Glutamatergic neuron (in vitro differentiated cells): Measurements from ENCODE around the gene KRTAP24-1. TPM values are rescaled to one million over a fixed set of nuclear protein-coding genes. Genes with fewer than 3 reads are reported as not detected.

Experiments
- DNase-seq: peaks from one replicate; pipeline ENCODE4 v3.0.0; 2022
- H3K27ac Mint-ChIP-seq: one replicate; pipeline ENCODE4 v1.8.0; 2020; ENCODE audit warnings: mild to moderate bottlenecking, mixed read lengths, inconsistent platforms; ENCODE audit not compliant: unreplicated experiment
- H3K27me3 Mint-ChIP-seq: one replicate; pipeline ENCODE4 v1.8.0; 2020; ENCODE audit warnings: mild to moderate bottlenecking, moderate library complexity, mixed read lengths, inconsistent platforms; ENCODE audit not compliant: unreplicated experiment
- H3K36me3 Mint-ChIP-seq: one replicate; pipeline ENCODE4 v1.8.0; 2020; ENCODE audit warnings: mild to moderate bottlenecking, mixed read lengths, inconsistent platforms; ENCODE audit not compliant: unreplicated experiment
- H3K4me1 Mint-ChIP-seq: one replicate; pipeline ENCODE4 v1.8.0; 2020; ENCODE audit warnings: mild to moderate bottlenecking, low read depth, mixed read lengths, inconsistent platforms; ENCODE audit not compliant: unreplicated experiment
- H3K4me3 Mint-ChIP-seq: one replicate; pipeline ENCODE4 v1.8.0; 2020; ENCODE audit warnings: mild to moderate bottlenecking, mixed read lengths, inconsistent platforms; ENCODE audit not compliant: unreplicated experiment
- H3K9me3 Mint-ChIP-seq: one replicate; pipeline ENCODE4 v1.8.0; 2020; ENCODE audit warnings: mild to moderate bottlenecking, moderate library complexity, mixed read lengths, inconsistent platforms; ENCODE audit not compliant: unreplicated experiment
- total RNA-seq: library from RNA; stranded (reverse); fragmentation: NEBNext Ultra II Directional; extraction: Animal tissue kit (Norgen Biotek cat#: 25700); gene quantifications from one replicate; pipeline ENCODE4 v1.2.1, GENCODE V29; 2021; ENCODE audit not compliant: unreplicated experiment
- TF ChIP-seq, protein P1 (sequence below): fragments of 200-600 bp; sonication (generic); IDR thresholded peaks from one replicate; pipeline ENCODE4 v1.5.0; 2021; ENCODE audit not compliant: partially characterized antibody, unreplicated experiment

The KRTAP24-1 gene
- total RNA-seq, 1 donor from 2014 or later = not detected

- no peak for DNase-seq
- H3K4me1 Mint-ChIP-seq = peaks cover 6% of the 10 kb centered on the region
- TF ChIP-seq, protein P1, sequence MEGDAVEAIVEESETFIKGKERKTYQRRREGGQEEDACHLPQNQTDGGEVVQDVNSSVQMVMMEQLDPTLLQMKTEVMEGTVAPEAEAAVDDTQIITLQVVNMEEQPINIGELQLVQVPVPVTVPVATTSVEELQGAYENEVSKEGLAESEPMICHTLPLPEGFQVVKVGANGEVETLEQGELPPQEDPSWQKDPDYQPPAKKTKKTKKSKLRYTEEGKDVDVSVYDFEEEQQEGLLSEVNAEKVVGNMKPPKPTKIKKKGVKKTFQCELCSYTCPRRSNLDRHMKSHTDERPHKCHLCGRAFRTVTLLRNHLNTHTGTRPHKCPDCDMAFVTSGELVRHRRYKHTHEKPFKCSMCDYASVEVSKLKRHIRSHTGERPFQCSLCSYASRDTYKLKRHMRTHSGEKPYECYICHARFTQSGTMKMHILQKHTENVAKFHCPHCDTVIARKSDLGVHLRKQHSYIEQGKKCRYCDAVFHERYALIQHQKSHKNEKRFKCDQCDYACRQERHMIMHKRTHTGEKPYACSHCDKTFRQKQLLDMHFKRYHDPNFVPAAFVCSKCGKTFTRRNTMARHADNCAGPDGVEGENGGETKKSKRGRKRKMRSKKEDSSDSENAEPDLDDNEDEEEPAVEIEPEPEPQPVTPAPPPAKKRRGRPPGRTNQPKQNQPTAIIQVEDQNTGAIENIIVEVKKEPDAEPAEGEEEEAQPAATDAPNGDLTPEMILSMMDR = no peak
- H3K4me3 Mint-ChIP-seq = no peak overlapping the region
- no peaks in the 10 kb centered on the region for H3K27me3 Mint-ChIP-seq
- H3K9me3 Mint-ChIP-seq = no peaks in the 10 kb centered on the region
- no peak overlapping the region for H3K27ac Mint-ChIP-seq
- H3K36me3 Mint-ChIP-seq = no peaks in the 10 kb centered on the region
These were observed 42.1 kb downstream of the KRTAP24-1 start for GRCh38 chr21:30240661-30241060.

DNA sequence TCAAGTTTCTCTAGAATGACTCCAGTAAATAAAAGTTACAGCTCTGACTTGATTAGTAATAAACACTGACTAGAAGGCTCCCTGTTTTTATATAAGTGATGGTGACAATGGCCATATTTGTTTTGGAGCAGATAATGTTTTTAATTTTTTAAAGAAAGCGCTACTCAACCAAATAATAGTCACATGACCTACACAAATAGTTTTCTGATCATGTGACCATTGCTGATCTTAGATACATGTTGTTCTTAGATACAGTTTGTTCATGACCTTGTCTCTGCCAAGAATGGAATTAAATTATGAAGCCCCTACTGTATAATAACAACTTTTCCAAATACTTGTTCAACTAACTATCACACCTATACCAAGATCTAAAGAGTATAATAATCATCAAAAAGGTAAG, 44.6 kb downstream of the KRTAP24-1 start:
- H3K27ac Mint-ChIP-seq = no peak overlapping the region
- no peaks in the 10 kb centered on the region for H3K9me3 Mint-ChIP-seq
- TF ChIP-seq, protein P1 = no peak
- DNase-seq = no peak
- H3K4me3 Mint-ChIP-seq = no peak overlapping the region
- peaks cover 22% of the 10 kb centered on the region for H3K4me1 Mint-ChIP-seq
- H3K27me3 Mint-ChIP-seq = no peaks in the 10 kb centered on the region
- no peaks in the 10 kb centered on the region for H3K36me3 Mint-ChIP-seq

DNA sequence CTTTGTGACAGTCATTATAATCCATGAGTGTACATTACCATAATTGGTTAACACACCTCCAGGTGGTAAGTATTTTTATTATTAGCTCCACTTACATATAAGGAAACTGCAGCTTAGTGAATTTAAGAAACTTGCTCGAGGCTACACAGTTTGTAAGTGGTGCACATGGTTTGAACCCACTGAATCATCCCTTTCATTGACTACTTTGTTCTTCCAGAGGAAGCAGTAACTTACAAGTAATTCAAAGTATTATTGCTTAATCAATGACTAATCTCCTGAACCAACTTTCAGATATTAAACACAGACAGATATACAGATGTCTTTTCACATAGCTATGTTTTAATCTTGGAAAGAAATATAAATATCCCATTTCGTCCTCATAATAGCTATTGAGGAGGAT, 48.1 kb downstream of the KRTAP24-1 start:
- DNase-seq = no peak
- no peaks in the 10 kb centered on the region for H3K36me3 Mint-ChIP-seq
- no peaks in the 10 kb centered on the region for H3K9me3 Mint-ChIP-seq
- no peak overlapping the region for H3K4me3 Mint-ChIP-seq
- TF ChIP-seq, protein P1 = no peak
- peaks cover 24% of the 10 kb centered on the region for H3K4me1 Mint-ChIP-seq
- no peaks in the 10 kb centered on the region for H3K27me3 Mint-ChIP-seq
- no peak overlapping the region for H3K27ac Mint-ChIP-seq

GRCh38 chr21:30234050-30234449, 48.7 kb downstream of the KRTAP24-1 start:
- Mint-ChIP-seq H3K9me3 (no peaks in the 10 kb centered on the region), H3K36me3 (no peaks in the 10 kb centered on the region), H3K4me3 (peak overlapping the region; percentile 63), H3K4me1 (peaks cover 24% of the 10 kb centered on the region), H3K27ac (peak overlapping the region; percentile 56), H3K27me3 (no peaks in the 10 kb centered on the region)
- TF ChIP-seq, protein P1 = no peak
- DNase-seq = no peak

- H3K27ac Mint-ChIP-seq = peak overlapping the region; percentile 56
- H3K4me3 Mint-ChIP-seq = peak overlapping the region; percentile 63
- peaks cover 24% of the 10 kb centered on the region for H3K4me1 Mint-ChIP-seq
- no peaks in the 10 kb centered on the region for H3K27me3 Mint-ChIP-seq
- no peaks in the 10 kb centered on the region for H3K9me3 Mint-ChIP-seq
- TF ChIP-seq, protein P1 = no peak
- no peak for DNase-seq
- no peaks in the 10 kb centered on the region for H3K36me3 Mint-ChIP-seq
These were observed 49.3 kb downstream of the KRTAP24-1 start for GRCh38 chr21:30233228-30234020.
